ENCODE measurements around the gene LRRK1. TPM values are rescaled to one million over a fixed set of nuclear protein-coding genes. Genes with fewer than 3 reads are reported as not detected.

LRRK1 gene, protein sequence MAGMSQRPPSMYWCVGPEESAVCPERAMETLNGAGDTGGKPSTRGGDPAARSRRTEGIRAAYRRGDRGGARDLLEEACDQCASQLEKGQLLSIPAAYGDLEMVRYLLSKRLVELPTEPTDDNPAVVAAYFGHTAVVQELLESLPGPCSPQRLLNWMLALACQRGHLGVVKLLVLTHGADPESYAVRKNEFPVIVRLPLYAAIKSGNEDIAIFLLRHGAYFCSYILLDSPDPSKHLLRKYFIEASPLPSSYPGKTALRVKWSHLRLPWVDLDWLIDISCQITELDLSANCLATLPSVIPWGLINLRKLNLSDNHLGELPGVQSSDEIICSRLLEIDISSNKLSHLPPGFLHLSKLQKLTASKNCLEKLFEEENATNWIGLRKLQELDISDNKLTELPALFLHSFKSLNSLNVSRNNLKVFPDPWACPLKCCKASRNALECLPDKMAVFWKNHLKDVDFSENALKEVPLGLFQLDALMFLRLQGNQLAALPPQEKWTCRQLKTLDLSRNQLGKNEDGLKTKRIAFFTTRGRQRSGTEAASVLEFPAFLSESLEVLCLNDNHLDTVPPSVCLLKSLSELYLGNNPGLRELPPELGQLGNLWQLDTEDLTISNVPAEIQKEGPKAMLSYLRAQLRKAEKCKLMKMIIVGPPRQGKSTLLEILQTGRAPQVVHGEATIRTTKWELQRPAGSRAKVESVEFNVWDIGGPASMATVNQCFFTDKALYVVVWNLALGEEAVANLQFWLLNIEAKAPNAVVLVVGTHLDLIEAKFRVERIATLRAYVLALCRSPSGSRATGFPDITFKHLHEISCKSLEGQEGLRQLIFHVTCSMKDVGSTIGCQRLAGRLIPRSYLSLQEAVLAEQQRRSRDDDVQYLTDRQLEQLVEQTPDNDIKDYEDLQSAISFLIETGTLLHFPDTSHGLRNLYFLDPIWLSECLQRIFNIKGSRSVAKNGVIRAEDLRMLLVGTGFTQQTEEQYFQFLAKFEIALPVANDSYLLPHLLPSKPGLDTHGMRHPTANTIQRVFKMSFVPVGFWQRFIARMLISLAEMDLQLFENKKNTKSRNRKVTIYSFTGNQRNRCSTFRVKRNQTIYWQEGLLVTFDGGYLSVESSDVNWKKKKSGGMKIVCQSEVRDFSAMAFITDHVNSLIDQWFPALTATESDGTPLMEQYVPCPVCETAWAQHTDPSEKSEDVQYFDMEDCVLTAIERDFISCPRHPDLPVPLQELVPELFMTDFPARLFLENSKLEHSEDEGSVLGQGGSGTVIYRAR (N-terminal part only)
- 15.4 to 19.0 TPM (median 16.3 TPM) in 5 replicates for total RNA-seq (2022; extraction: Qiagen RNA extraction)

DNA sequence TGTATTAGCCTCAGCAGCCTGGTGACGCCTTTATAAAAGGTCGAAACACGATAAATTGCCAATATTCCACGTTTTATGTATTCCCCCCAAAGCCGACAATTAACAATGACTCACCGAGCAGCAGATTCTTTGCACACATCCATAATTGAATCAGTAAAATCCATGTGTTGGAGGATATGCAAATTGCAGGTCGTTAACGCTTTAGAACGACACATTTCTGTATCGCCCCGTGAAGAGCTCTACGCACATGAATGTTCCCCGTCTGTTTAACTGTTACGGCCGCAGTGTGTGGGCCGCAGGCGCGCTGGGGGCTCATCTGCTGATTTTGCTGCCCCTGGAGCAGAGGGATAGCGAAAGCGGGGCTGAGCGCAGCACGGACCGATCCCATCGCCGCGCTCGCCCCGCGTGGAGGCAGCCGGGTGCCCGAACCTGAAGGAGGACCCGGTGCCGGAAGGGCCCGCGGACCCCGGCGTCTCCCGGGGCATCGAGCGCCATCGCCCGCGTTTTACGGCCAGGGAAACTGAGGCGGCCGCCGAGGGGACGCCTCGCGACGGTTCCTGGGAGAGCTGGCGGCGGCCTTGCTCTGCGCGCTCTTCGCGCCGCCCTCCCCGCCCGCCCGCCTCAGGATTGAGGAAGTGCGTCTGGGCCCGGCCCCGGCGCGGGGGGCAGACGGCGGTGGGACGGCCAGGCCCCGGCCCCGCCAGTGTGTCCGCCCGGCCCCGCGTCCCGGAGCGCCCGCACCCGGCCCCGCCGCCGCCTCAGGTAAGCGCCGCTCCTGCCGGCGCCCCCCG lies at the start of gene LRRK1:
LRRK1 (plus strand) TSS at position 668 of the 791 bp plus-strand sequence. CDS start 5,276 bp downstream, outside the sequence.

DNA sequence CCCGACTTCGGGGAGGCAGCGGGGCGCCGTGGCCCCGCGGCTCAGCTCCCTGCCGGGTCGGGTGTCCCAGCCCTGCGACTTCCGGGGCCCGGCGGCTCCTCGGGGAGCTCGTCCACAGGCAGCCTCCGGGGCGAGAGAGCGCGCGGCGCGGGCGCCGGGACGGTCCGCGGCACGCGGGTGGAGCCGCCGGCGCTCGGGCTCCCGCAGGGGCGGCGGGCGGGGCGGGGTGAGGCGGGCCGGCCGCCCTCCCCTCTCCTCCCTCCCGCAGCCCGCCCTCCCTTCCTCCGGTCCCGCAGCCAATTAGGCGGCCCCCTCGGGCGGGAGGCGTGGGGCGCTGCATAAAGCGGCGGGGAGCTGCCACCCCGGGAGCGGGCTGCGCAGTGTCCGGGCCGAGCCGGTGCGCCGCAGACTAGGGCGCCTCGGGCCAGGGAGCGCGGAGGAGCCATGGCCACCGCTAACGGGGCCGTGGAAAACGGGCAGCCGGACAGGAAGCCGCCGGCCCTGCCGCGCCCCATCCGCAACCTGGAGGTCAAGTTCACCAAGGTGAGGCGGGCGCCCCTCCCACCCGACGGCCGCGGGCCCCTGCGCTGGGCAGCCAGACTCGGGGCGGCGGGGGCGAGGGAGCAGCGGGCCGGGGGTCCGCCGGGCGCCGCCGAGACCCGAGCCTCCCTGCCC lies 39.6 kb upstream of the LRRK1 start, which contains the start of gene ALDH1A3:
ALDH1A3 (plus strand) TSS at position 368 of the 675 bp plus-strand sequence; CDS start at position 445, 77 bp downstream.

Other genes starting within 250 kb of the LRRK1 start
- 14.5 to 24.0 TPM (median 16.4 TPM) in 5 replicates for gene ALDH1A3, start 39.5 kb upstream of the LRRK1 start, total RNA-seq (2022; extraction: Qiagen RNA extraction)